Activated naive CD8-positive, alpha-beta T cell treated with anti-CD3 and anti-CD28 coated beads, Interleukin-2, amount 50 U/mL, for 24 hours (primary cell): ENCODE results near the gene ZNF681.
A peak's percentile ranks its signal among the peaks of the same experiment; 100 is the strongest.
"Not testable (repeated sequence)": the region's sequence is repeated elsewhere in the genome, so short reads cannot be mapped to it uniquely, and the experiment has no call there.

Source experiments
- ATAC-seq: fragments of 150-1000 bp; cut with Tn5 transposase; one replicate; pipeline ENCODE4 v1.10.0; 2021
- DNase-seq: peaks from one replicate; pipeline ENCODE4 v3.0.0; 2021
- H3K27ac Mint-ChIP-seq: one replicate; pipeline ENCODE4 v1.8.0; 2021; ENCODE audit warnings: mild to moderate bottlenecking, mixed read lengths
- H3K27me3 Mint-ChIP-seq: one replicate; pipeline ENCODE4 v1.8.0; 2021; ENCODE audit warnings: mixed read lengths
- H3K36me3 Mint-ChIP-seq: one replicate; pipeline ENCODE4 v1.8.0; 2021; ENCODE audit warnings: low read depth, mixed read lengths
- H3K4me1 Mint-ChIP-seq: one replicate; pipeline ENCODE4 v1.8.0; 2021; ENCODE audit warnings: mixed read lengths
- H3K4me3 Mint-ChIP-seq: one replicate; pipeline ENCODE4 v1.8.0; 2021; ENCODE audit warnings: mild to moderate bottlenecking, moderate library complexity, mixed read lengths
- H3K9me3 Mint-ChIP-seq: one replicate; pipeline ENCODE4 v1.8.0; 2021; ENCODE audit warnings: mixed read lengths

ZNF681 gene

DNA sequence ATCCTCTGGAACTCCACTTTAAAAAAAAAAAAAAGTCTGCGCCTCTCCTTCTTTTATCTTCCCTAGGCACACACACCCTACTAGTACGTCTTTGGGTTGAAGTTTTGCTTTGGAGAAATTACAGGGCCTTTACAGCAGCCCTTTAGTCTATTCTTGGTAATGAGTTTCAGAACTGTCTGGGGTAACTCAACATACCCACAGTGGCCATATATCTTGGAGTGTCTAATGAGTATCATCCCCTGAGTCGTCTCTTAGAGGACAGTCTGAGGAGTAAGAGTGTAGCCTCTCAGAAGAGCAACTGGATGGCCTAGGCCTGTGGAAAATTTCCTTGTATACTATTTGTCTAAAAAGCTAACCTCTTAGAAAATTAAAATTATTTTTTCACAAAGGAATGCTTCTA lies 6.1 kb upstream of the ZNF681 start:
- DNase-seq = no peak
- Mint-ChIP-seq H3K36me3 (peaks cover 18% of the 10 kb centered on the region), H3K4me1 (peaks cover 24% of the 10 kb centered on the region), H3K9me3 (no peaks in the 10 kb centered on the region), H3K27ac (no peak overlapping the region), H3K27me3 (no peaks in the 10 kb centered on the region), H3K4me3 (peak overlapping the region; percentile 86)
- no peak for ATAC-seq

DNA sequence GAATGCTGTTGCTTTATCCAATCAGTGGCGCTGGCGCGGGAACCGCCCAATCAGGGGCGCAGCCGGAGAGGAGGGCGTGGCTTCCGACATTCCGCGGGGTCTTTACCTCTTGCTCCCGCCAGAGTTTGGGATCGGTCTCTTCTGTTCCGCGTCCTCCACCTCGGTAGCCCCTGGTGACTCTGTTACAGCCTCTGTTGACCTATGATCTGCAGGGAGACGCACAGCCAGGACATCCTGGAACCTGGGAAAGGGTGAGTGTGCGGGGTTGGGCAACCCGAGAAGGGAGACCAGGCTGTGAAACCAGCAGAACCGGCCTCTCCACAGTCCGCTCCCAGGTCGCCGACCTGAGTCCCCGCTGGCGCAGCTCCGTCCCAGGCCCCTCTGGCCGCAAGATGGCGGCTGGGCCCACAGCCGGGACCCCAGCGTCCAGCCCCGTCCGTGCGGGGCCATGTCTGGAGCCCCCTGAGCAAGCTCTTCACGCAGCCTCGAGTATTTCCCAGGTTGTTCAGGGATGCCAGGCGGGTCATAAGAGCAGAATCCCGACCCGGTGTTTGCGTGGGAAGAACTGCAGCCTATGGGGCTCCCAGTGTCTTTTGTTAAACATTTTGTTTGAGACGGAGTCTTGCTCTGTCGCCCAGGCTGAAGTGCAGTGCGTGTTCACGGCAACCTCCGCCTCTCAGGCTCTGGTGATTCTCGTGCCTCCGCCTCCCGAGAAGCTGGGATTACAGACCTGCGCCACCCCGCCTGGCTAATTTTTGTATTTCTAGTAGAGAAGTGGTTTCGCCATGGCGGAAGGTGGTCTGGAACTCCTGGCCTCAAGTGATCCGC lies 4.4 kb upstream of the ZNF681 start:
- DNase-seq (peak; percentile 86), ATAC-seq (peak; percentile 77)
- H3K27me3 Mint-ChIP-seq = no peaks in the 10 kb centered on the region
- peaks cover 32% of the 10 kb centered on the region for H3K4me1 Mint-ChIP-seq
- H3K27ac Mint-ChIP-seq = peak overlapping the region; percentile 44
- peak overlapping the region; percentile 86 for H3K4me3 Mint-ChIP-seq
- H3K9me3 Mint-ChIP-seq = no peaks in the 10 kb centered on the region
- peaks cover 13% of the 10 kb centered on the region for H3K36me3 Mint-ChIP-seq

DNA sequence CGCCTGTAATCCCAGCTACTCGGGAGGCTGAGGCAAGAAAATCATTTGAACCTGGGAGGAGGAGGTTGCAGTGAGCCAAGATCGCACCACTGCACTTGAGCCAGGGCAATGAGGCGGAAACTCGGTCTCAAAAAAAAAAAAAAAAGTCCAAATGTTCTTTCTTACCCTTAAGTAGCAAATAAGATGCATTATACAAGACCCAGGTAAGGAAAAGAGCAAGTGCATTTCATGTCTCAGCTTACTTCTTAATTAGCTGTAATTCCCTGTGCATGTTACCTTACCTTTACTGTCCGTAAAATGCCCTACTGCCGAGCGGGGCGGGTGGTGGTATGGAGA lies 3.8 kb upstream of the ZNF681 start:
- Mint-ChIP-seq H3K4me1 (peaks cover 36% of the 10 kb centered on the region), H3K4me3 (peak overlapping the region; percentile 86)

DNA sequence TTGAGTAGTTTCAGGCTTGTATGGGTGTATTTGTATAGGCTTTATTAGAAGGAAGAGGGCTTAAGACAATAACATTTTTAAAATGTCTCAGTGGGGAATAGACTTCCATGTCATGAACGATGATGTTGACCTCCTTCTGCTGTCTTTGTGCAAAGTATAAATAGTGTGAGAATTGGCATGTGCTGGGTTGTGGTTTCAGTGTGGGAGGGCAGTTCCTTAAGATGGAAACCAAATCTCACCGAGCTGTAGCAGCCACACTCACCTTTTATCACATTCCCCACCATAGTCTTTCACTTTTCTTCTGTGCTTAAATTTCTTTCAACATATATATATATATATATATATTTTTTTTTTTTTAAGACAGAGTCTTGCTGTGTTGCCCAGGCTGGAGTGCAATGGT lies 1.6 kb upstream of the ZNF681 start:
- Mint-ChIP-seq H3K36me3 (peaks cover 12% of the 10 kb centered on the region), H3K4me3 (peak overlapping the region; percentile 34), H3K4me1 (peaks cover 39% of the 10 kb centered on the region)
- DNase-seq, H3K27me3 Mint-ChIP-seq, H3K27ac Mint-ChIP-seq, H3K9me3 Mint-ChIP-seq, ATAC-seq: not testable (repeated sequence)

More for the DNA sequence above, 3.8 kb upstream of the ZNF681 start:
- no peak for ATAC-seq
- Mint-ChIP-seq H3K27ac (peak overlapping the region; percentile 44), H3K27me3 (no peaks in the 10 kb centered on the region), H3K36me3 (peaks cover 13% of the 10 kb centered on the region), H3K9me3 (no peaks in the 10 kb centered on the region)
- DNase-seq = no peak

DNA sequence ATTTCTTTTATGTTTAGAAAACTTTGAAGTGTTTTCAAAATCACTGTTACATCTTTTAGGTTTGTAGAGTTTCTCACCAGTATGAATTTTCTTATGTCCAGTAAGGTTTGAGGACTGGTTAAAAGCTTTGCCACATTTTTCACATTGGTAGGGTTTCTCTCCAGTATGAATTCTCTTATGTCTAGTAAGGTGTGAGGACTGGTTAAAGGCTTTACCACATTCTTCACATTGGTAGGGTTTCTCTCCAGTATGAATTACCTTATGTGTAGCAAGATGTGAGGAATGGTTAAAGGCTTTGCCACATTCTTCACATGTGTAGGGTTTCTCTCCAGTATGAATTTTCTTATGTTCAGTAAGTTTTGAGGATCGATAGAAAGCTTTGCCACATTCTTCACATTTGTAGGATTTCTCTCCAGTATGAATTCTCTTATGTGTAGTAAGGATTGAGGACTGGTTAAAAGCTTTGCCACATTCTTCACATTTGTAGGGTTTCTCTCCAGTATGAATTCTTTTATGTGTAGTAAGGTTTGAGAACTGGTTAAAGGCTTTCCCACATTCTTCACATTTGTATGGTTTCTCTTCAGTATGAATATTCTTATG lies 15.0 kb downstream of the ZNF681 start:
- not testable (repeated sequence) for H3K27ac Mint-ChIP-seq, DNase-seq, ATAC-seq, H3K27me3 Mint-ChIP-seq, H3K4me3 Mint-ChIP-seq, H3K4me1 Mint-ChIP-seq
- Mint-ChIP-seq H3K9me3 (peaks cover 40% of the 10 kb centered on the region), H3K36me3 (peaks cover 59% of the 10 kb centered on the region)

DNA sequence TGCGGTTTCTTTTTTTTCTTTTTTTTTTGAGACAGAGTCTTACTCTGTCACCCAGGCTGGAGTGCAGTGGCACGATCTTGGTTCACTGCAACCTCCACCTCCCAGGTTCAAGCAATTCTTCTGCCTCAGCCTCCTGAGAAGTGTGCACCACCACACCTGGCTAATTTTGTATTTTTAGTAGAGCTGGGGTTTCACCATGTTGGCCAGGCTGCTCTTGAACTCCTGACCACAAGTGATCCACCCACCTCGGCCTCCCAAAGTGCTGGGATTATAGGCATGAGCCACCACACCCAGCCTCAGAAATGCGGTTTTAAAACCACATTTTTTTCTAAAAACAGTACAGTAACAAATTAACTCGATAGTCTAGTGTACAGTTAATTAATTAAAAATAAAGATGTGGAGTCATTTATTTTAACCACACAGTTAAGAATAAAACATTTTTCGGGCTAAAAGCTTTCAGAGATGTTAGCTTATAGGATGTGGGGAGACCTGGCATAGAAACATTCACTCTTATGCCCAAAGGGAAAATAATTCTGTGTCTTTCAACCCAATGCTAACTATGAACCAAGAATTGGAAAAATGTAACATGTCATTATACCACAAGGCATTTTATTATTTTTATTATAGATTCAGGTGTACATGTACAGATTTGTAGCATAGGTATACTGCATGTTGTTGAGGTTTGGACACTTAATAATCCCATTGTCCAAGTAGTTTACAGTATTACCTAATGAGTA lies 27.8 kb downstream of the ZNF681 start:
- not testable (repeated sequence) for H3K4me3 Mint-ChIP-seq

DNA sequence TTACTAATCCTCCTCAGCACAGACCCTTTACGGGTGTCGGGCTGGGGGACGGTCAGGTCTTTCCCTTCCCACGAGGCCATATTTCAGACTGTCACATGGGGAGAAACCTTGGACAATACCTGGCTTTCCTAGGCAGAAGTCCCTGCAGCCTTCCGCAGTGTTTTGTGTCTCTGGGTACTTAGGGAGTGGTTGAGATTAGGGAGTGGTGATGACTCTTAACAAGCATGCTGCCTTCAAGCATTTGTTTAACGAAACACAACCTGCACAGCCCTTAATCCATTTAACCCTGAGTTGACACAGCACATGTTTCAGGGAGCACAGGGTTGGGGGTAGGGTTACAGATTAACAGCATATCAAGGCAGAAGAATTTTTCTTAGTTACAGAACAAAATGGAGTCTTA lies 34.5 kb downstream of the ZNF681 start:
- not testable (repeated sequence) for DNase-seq, H3K36me3 Mint-ChIP-seq

More for the DNA sequence above, 27.8 kb downstream of the ZNF681 start:
- H3K27me3 Mint-ChIP-seq, DNase-seq, ATAC-seq, H3K4me1 Mint-ChIP-seq, H3K36me3 Mint-ChIP-seq, H3K27ac Mint-ChIP-seq: not testable (repeated sequence)
- H3K9me3 Mint-ChIP-seq = peaks cover 27% of the 10 kb centered on the region

DNA sequence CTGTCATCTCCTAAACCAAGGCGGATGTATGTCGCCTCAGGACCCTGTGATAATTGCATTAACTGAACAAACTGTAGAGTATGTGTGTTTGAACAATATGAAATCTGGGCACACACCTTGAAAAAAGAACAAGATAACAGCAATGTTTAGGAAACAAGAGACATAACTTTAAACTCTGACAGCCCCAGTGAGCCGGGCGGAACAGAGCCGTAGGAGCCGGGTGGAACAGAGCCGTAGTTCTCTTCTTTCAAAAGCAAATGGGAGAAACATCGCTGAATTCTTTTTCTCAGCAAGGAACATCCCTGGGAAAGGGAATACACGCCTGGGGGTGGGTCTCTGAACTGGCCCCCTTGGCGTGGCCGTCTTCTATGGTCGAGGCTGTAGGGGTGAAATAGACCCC lies 39.9 kb downstream of the ZNF681 start:
- Mint-ChIP-seq H3K9me3 (peaks cover 11% of the 10 kb centered on the region), H3K36me3 (no peaks in the 10 kb centered on the region), H3K27ac (no peak overlapping the region), H3K27me3 (peaks cover 13% of the 10 kb centered on the region), H3K4me3 (no peak overlapping the region), H3K4me1 (peaks cover 9% of the 10 kb centered on the region)
- DNase-seq (no peak), ATAC-seq (no peak)

More for the DNA sequence above, 34.5 kb downstream of the ZNF681 start:
- H3K4me3 Mint-ChIP-seq, H3K4me1 Mint-ChIP-seq, H3K27ac Mint-ChIP-seq, ATAC-seq: not testable (repeated sequence)
- Mint-ChIP-seq H3K27me3 (peaks cover 10% of the 10 kb centered on the region), H3K9me3 (peaks cover 17% of the 10 kb centered on the region)

DNA sequence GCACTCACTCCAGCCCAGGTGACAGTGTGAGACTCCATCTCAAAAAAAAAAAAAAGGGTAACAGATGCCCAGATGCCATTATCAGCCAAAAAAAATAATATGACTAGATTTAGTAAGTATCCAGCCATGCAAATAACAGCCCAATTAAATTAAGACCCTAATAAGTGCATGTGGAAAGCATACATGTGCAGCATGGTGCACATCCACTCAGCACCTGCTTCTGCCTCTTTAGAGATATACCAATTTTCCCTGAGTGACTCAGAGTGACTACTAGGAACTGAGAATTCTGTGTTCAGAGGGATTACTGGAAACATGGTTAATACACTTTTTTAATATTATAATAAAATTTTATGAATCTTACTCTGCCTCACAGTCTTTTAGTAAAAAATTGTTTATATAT lies 41.9 kb downstream of the ZNF681 start:
- no peak overlapping the region for H3K4me3 Mint-ChIP-seq
- DNase-seq (no peak), ATAC-seq (no peak)
- no peaks in the 10 kb centered on the region for H3K36me3 Mint-ChIP-seq
- no peak overlapping the region for H3K27ac Mint-ChIP-seq
- peaks cover 13% of the 10 kb centered on the region for H3K27me3 Mint-ChIP-seq
- H3K4me1 Mint-ChIP-seq = peaks cover 9% of the 10 kb centered on the region
- H3K9me3 Mint-ChIP-seq = peaks cover 11% of the 10 kb centered on the region

DNA sequence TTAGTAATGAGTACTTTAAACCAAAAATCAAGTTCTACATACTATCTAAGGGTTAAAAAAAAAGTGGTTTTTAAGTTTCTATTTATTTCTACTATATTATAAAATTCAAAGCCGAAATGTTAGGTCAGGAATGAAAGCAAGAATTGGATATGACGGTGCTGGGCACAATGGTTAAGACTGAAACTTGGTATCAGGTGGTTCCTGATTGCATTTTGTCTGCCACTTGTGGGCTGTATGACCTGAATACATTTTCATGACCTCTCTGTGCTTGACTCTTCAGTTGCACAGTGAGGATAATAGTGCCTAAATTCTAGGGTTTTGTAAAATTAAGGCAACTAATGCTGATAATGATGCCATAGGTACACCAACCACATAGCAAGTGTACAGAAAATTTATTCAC lies 49.3 kb downstream of the ZNF681 start:
- no peaks in the 10 kb centered on the region for H3K27me3 Mint-ChIP-seq
- no peak overlapping the region for H3K27ac Mint-ChIP-seq
- ATAC-seq (no peak), DNase-seq (no peak)
- no peaks in the 10 kb centered on the region for H3K4me1 Mint-ChIP-seq
- no peaks in the 10 kb centered on the region for H3K36me3 Mint-ChIP-seq
- H3K9me3 Mint-ChIP-seq = peaks cover 6% of the 10 kb centered on the region
- H3K4me3 Mint-ChIP-seq = no peak overlapping the region

DNA sequence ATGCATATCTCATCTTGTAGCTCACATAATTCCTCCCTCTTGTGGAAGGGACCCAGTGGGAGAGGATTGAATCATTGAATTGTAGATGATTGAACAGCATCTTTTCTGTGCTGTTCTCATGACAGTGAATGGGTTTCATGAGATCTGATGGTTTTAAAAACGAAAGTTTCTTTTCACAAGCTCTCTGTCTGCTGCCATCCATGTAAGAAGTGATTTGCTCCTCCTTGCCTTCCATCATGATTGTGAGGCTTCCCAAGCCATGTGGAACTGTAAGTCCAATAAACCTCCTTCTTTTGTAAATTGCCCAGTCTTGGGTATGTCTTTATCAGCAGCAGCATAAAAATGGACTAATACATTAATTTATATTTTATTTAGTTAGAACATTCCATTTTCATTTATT lies 52.0 kb downstream of the ZNF681 start:
- Mint-ChIP-seq H3K36me3 (no peaks in the 10 kb centered on the region), H3K27me3 (no peaks in the 10 kb centered on the region), H3K9me3 (peaks cover 15% of the 10 kb centered on the region), H3K4me3 (no peak overlapping the region), H3K4me1 (no peaks in the 10 kb centered on the region), H3K27ac (no peak overlapping the region)
- DNase-seq (no peak), ATAC-seq (no peak)

DNA sequence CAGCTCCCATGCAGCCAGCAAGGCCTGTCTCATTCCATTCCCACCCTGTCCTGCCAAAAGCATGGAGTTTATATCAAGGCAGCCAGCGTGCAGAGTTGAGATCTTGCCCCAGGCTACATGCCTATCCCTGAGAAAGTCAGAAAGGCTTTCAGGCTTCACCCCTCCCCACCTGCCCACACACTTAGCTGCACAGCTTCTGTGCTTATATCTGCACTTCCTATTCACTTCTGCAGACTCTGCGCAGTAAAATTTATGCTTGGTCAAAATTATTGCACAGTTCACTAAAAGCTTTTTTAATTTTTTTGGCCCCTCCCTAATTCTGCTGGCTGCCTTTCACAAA lies 59.2 kb downstream of the ZNF681 start:
- Mint-ChIP-seq H3K36me3 (peaks cover 2% of the 10 kb centered on the region), H3K4me3 (peak overlapping the region; percentile 25), H3K4me1 (no peaks in the 10 kb centered on the region), H3K27ac (no peak overlapping the region), H3K9me3 (peaks cover 20% of the 10 kb centered on the region), H3K27me3 (no peaks in the 10 kb centered on the region)
- ATAC-seq (no peak), DNase-seq (no peak)

DNA sequence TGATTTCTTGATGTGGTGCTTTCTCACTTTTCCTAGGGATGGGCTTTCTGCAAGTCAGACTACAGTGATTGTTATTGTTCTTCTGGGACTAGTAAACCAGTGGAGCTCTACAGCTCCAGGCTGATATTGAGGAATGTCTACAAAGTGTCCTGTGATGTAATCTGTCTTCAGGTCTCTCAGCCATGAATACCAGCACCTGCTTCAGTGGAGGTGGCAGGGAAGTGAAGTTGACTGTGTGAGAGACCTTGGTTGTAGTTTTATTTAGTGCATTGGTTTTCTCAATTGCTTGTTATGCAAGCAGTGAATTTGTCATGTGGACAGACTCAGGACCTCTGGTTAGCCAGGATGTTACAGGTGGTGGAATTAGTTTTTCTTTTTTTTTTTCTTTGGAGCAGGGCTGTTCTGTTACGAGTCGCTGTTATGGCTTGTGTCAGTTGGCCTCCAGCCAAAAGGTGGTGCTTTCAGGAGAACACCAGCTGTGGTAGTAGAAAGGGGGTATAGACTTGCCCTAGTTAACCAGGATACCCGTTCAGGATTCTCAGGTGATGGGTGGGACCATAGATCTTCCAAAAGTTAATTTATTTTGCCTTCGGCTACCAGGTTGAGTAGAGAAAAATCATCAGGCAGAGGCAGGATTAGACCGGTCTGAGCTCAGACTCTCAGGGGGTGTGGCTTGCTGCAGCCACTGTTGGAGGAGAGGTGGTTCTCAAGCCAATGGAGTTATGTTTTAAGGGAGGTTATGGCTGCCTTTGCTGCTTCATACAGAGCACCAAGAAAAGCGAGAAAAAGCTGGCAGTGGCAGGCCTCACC lies 59.8 kb downstream of the ZNF681 start:
- peak; percentile 33 for ATAC-seq
- no peak for DNase-seq
- H3K27ac Mint-ChIP-seq = no peak overlapping the region
- H3K4me3 Mint-ChIP-seq = peak overlapping the region; percentile 25
- H3K9me3 Mint-ChIP-seq = peaks cover 20% of the 10 kb centered on the region
- H3K36me3 Mint-ChIP-seq = peaks cover 2% of the 10 kb centered on the region
- H3K4me1 Mint-ChIP-seq = no peaks in the 10 kb centered on the region
- no peaks in the 10 kb centered on the region for H3K27me3 Mint-ChIP-seq

DNA sequence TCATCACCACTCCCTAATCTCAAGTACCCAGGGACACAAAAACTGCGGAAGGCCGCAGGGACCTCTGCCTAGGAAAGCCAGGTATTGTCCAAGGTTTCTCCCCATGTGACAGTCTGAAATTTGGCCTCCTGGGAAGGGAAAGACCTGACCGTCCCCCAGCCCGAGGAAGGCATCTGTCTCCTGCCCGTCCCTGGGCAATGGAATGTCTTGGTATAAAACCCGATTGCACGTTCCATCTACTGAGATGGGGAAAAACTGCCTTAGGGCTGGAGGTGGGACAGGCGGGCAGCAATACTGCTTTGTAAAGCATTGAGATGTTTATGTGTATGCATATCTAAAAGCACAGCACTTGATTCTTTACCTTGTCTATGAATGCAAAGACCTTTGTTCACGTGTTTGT lies 65.8 kb downstream of the ZNF681 start:
- H3K27me3 Mint-ChIP-seq, H3K4me3 Mint-ChIP-seq, H3K27ac Mint-ChIP-seq, DNase-seq, H3K36me3 Mint-ChIP-seq, ATAC-seq: not testable (repeated sequence)
- Mint-ChIP-seq H3K9me3 (peaks cover 13% of the 10 kb centered on the region), H3K4me1 (peaks cover 11% of the 10 kb centered on the region)
